Thyroid gland (tissue), 4 donors: ENCODE data around the gene GPN1. TPM values are rescaled to one million over a fixed set of nuclear protein-coding genes. Genes with fewer than 3 reads are reported as not detected.

ENCODE experiments used
- DNase-seq, 2 donors: peaks; one replicate each; pipeline ENCODE4 v3.0.0-alpha.2; 2019
- H3K27ac ChIP-seq, 3 donors: fragments of 200-600 bp; sonication (generic); 1 replicate in 2 of 3; 2 replicates in 1 of 3; pipeline ENCODE4 v1.5.1; 2016 to 2019; ENCODE audit warnings: mild to moderate bottlenecking in 1 of 3, moderate library complexity in 1 of 3
- H3K27me3 ChIP-seq: fragments of 200-600 bp; sonication (generic); one replicate; pipeline ENCODE4 v1.5.1; 2019
- H3K36me3 ChIP-seq, 2 donors: fragments of 200-600 bp; sonication (generic); one replicate each; pipeline ENCODE4 v1.5.1; 2016 to 2019
- H3K4me1 ChIP-seq, 2 donors: fragments of 200-600 bp; sonication (generic); one replicate each; pipeline ENCODE4 v1.5.1; 2017 to 2019
- H3K4me3 ChIP-seq, 3 donors: fragments of 200-600 bp; sonication (generic); replicated peaks in 1 of 3; 1 replicate in 2 of 3; 2 replicates in 1 of 3; pipeline ENCODE4 v1.5.1; 2016; ENCODE audit warnings: mild to moderate bottlenecking in 1 of 3
- H3K9me3 ChIP-seq: fragments of 200-600 bp; sonication (generic); one replicate; pipeline ENCODE4 v1.5.1; 2017
- CTCF ChIP-seq, 6 experiments: fragments of 200-600 bp in 3 of 6; fragments of 450-650 bp in 3 of 6; sonication (generic) in 3 of 6; IDR thresholded peaks; one replicate each; pipeline ENCODE4 v1.5.1; 2016 to 2019; ENCODE audit warnings: antibody characterized with exemption in 6 of 6, mild to moderate bottlenecking in 2 of 6, inconsistent platforms in 1 of 6, moderate library complexity in 1 of 6
- POLR2A ChIP-seq, 2 donors: fragments of 450-650 bp; IDR thresholded peaks; one replicate each; pipeline ENCODE4 v1.6.1; 2017; ENCODE audit warnings: antibody characterized with exemption in 2 of 2, mild to moderate bottlenecking in 2 of 2, moderate library complexity in 1 of 2
- WGBS, 2 donors: methylation state at CpG; one replicate each; pipeline ENCODE4 v1.1.5; 2017; 5-methylcytosine and 5-hydroxymethylcytosine counted together
- intact Hi-C: fragments of 100-400 bp; cut with DNase I; formaldehyde crosslinking; loops from one replicate; pipeline ENCODE4 v1.15.1; 2023
- total RNA-seq, 4 donors: library from RNA; depleted of rRNA; stranded (reverse); fragments of >200 nt; gene quantifications; one replicate each; pipeline ENCODE4 v1.2.3, GENCODE V29; 2016

The GPN1 gene
- total RNA-seq, 4 donors from 2014 or later, result 24.2 to 26.9 (median 24.9) TPM

DNA sequence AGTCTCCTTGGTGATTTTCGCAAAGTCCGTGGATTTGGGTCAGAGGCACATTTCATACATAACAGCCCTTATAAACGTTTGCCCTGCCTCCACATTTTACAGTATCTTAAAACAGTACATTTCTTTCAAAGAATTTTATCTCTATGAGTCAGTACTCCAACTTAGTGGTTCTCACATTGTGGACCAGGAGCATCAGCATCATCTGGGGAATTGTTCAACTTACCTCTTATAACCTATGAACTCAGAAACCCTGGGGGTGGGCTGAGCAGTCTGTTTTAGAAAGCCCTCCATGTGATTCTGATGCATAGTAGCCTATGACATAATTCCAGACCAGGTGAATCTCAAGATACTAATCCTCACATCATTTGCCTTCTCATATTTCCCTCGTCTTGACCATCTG, 22.2 kb downstream of the GPN1 start:
- H3K4me1 ChIP-seq, result no peaks in the 10 kb centered on the region
- 84 to 87% methylated on average over 4 of the region's 4 CpGs for WGBS, 2 donors
- no peaks in the 10 kb centered on the region for H3K27me3 ChIP-seq
- peaks cover 68 to 84% of the 10 kb centered on the region in 2 donors for H3K36me3 ChIP-seq
- H3K27ac ChIP-seq, result no peak overlapping the region
- H3K4me3 ChIP-seq, result no peak overlapping the region
- TF ChIP-seq CTCF (IDR thresholded peaks at IDR 0.05) (no peak), POLR2A (IDR thresholded peaks at IDR 0.05) (no peak)
- DNase-seq, result no peak
- intact Hi-C loops, result no loop called here
- H3K9me3 ChIP-seq, result no peaks in the 10 kb centered on the region

GRCh38 chr2:27652341-27652740, 23.5 kb downstream of the GPN1 start:
- no peak overlapping the region for H3K4me3 ChIP-seq
- no peaks in the 10 kb centered on the region for H3K9me3 ChIP-seq
- H3K4me1 ChIP-seq, result no peaks in the 10 kb centered on the region
- no peak for DNase-seq
- TF ChIP-seq POLR2A (IDR thresholded peaks at IDR 0.05), result no peak
- TF ChIP-seq CTCF (IDR thresholded peaks at IDR 0.05), result no peak
- no peaks in the 10 kb centered on the region for H3K27me3 ChIP-seq
- H3K27ac ChIP-seq, result no peak overlapping the region
- intact Hi-C loops, result no loop called here
- H3K36me3 ChIP-seq, result peaks cover 80 to 91% of the 10 kb centered on the region in 2 donors

- peaks cover 79 to 91% of the 10 kb centered on the region in 2 donors for H3K36me3 ChIP-seq
- no peaks in the 10 kb centered on the region for H3K27me3 ChIP-seq
- WGBS, 2 donors, result 90 to 92% methylated on average over 1 of the region's 1 CpG
These were observed 23.9 kb downstream of the GPN1 start for GRCh38 chr2:27652790-27653189.

DNA sequence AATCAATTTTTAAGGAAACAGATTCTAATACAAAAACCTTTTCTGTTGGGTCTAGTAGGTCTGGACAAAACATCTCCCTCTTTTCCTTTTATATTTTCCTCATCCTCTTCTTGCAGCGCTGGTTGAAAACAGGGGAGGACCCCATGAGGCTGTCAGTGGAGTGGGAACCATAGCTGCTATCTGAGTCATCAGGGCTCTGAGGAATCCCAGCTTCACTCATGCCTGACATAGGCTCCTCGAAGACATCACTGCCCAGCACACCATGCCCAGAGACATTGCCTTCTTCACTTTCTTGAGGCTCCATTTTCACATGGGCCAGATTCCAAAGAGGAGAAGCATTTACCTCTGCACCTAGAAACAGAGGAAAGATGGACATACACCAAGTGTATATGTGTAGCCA, 24.5 kb downstream of the GPN1 start:
- Histone ChIP-seq H3K9me3 (no peaks in the 10 kb centered on the region), H3K4me1 (no peaks in the 10 kb centered on the region), H3K36me3 (peaks cover 76 to 91% of the 10 kb centered on the region in 2 donors), H3K27me3 (no peaks in the 10 kb centered on the region), H3K4me3 (no peak overlapping the region), H3K27ac (no peak overlapping the region)
- 85 to 88% methylated on average over 2 of the region's 2 CpGs for WGBS, 2 donors
- DNase-seq, result no peak
- TF ChIP-seq CTCF (IDR thresholded peaks at IDR 0.05), result no peak
- TF ChIP-seq POLR2A (IDR thresholded peaks at IDR 0.05), result no peak
- intact Hi-C loops, result no loop called here

More at GRCh38 chr2:27652790-27653189, 23.9 kb downstream of the GPN1 start:
- H3K4me3 ChIP-seq, result no peak overlapping the region
- TF ChIP-seq CTCF (IDR thresholded peaks at IDR 0.05) (no peak), POLR2A (IDR thresholded peaks at IDR 0.05) (no peak)
- no peak overlapping the region for H3K27ac ChIP-seq
- intact Hi-C loops, result no loop called here
- no peaks in the 10 kb centered on the region for H3K9me3 ChIP-seq
- no peak for DNase-seq
- no peaks in the 10 kb centered on the region for H3K4me1 ChIP-seq

GRCh38 chr2:27655155-27655951, 26.5 kb downstream of the GPN1 start:
- H3K4me3 ChIP-seq, result no peak overlapping the region
- intact Hi-C loops, result no loop called here
- no peaks in the 10 kb centered on the region for H3K4me1 ChIP-seq
- no peaks in the 10 kb centered on the region for H3K9me3 ChIP-seq
- H3K27me3 ChIP-seq, result no peaks in the 10 kb centered on the region
- peaks cover 67 to 81% of the 10 kb centered on the region in 2 donors for H3K36me3 ChIP-seq
- DNase-seq, result no peak
- no peak overlapping the region for H3K27ac ChIP-seq
- TF ChIP-seq CTCF (IDR thresholded peaks at IDR 0.05), result no peak
- no peak for TF ChIP-seq POLR2A (IDR thresholded peaks at IDR 0.05)
- WGBS, 2 donors, result 78 to 86% methylated on average over 7 of the region's 7 CpGs
